GM18951 (cell line): ENCODE results near the gene ITGB3BP.

ENCODE experiments used
- POLR2A ChIP-seq: IDR thresholded peaks from 4 replicates; pipeline ENCODE4 v1.6.1; 2011; ENCODE audit warnings: mild to moderate bottlenecking; ENCODE audit not compliant: insufficient read length, insufficient read depth; ENCODE audit errors: extremely low read depth
- in situ Hi-C: fragments of 300-500 bp; cut with MboI; formaldehyde crosslinking; loops from one replicate; pipeline ENCODE4 v1.12.0; 2022; ENCODE audit warnings: low sequenced_read_pairs, mixed read lengths, inconsistent platforms; ENCODE audit not compliant: unreplicated experiment

ITGB3BP gene

DNA sequence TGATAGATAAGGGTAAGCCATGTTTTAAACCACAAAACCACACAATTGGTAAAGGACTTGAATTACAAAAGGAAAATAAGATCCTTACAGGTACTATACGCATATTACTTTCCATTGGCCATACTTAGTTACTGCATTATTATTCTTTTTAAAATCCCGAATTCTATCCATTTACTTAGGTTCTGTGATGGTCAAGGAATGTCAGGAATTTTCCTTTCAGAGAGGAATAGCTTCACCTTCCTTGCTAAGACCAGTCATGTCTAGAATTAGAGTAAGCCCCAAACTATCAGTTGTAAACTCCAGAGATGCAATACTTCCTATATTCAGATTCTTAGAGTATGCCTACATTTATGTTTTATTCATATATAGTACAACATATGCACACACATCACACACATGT lies 14.0 kb upstream of the ITGB3BP start:
- in situ Hi-C loops, result no loop called here
- no peak for TF ChIP-seq POLR2A

DNA sequence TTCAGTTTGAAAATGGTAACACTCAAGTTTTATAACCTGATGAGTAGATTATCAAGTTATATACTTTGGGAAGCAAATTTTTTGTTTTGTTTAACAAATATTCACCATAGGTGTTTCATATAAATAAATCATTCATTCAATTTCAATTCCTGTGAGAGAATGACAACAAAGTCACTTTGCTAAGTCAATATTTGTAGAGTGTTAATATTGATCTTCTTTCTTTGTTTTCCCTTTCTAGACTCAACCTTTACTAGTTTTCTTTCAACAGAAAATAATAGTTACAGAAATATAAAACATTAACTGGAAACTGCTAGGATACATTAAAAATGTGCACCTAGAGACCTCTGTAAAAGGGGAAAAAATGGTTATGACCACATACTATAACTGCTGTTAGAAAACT lies 11.4 kb upstream of the ITGB3BP start:
- in situ Hi-C loops, result no loop called here
- no peak for TF ChIP-seq POLR2A

DNA sequence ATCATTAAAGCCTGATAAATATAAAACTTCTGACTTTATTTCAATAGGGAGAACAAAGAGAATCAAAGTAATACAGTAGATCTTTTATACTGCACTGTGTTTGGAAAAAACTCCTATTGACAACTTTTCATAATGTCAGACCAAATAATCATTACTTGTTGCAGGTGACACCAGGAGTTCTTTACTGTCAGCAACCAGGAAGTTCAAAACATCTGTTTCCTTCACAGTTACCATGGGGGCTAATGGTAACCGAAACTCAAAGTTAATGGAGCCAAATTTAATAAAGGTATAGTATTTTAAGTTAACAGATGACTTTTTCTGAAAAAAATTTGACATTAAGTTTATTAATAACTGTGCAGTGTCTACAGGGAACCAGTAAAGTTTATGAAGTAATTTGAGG lies 10.9 kb upstream of the ITGB3BP start:
- in situ Hi-C loops, result no loop called here
- TF ChIP-seq POLR2A, result no peak

DNA sequence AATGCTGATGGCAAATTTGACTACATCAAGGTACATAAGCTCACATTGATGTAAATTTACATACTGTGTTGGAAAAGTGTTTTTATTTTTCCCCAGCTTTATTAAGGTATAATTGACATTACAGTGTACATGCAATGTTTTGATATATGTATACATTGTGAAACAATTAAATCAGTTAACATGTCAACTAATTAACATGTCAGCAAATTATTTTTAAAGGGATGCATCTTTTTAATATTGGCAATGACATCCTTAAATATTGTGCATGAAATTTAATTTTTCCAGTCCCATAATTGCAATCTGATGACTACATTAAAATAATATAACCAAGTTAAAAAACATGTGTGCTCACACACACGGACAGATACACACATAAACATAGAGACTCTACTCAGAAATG lies 9.7 kb upstream of the ITGB3BP start:
- in situ Hi-C loops, result no loop called here
- TF ChIP-seq POLR2A, result no peak

DNA sequence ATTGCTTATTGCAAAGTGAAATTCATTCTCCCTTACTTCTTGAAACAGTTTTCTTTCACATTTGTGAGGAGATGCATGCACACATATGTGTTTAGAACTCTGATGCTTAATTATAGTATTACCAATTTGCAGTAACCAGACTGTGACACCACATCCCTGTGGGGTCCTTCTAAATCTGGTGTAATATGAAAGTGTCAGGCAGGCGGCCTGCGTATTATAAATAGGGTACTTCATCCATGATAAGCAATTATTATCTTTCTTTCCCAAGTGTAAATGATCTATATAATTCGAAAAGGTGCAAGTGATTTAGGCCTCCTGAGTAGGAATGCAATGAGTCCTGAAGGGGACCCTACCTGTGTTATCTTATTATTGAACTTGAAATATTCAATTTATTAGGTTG lies 1.2 kb upstream of the ITGB3BP start:
- in situ Hi-C loops, result no loop called here
- TF ChIP-seq POLR2A, result no peak

DNA sequence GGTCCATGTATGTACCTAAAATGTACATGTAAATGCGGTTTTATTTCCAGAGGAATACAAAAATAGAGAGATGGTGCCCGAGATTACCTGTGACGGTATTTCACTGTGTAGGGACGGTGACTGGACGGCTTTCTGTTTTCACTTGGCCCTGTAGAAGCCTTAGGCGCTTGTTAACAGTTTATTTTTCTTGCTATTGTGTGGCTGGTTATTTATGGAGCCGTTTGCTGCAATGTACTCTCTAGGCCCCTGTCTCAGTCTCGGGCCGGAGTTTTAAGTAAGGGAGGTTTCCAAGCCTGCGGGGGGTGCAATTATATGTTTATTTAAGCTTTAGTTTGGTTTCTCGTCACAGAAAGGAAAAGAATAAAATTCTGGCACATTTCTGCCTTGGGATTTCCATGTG lies 713 bp upstream of the ITGB3BP start:
- in situ Hi-C loops, result no loop called here
- TF ChIP-seq POLR2A, result no peak

DNA sequence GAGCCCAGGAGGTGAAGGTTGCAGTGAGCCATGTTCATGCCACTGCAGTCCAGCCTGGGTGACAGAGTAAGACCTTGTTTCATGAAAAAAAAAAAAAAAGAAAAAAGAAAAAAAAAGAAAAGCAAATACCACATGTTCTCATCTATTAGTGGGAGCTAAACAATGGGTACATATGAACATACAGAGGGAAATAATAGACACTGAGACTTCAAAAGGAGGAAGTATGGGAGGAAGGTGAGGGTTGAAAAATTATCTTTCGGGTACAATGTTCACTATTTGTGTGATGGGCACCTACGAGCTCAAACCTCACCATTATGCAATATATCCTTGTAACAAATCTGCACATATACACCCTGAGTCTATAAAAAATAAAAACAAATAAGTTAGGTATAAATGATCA lies 6.4 kb downstream of the ITGB3BP start:
- in situ Hi-C loops, result no loop called here
- no peak for TF ChIP-seq POLR2A

DNA sequence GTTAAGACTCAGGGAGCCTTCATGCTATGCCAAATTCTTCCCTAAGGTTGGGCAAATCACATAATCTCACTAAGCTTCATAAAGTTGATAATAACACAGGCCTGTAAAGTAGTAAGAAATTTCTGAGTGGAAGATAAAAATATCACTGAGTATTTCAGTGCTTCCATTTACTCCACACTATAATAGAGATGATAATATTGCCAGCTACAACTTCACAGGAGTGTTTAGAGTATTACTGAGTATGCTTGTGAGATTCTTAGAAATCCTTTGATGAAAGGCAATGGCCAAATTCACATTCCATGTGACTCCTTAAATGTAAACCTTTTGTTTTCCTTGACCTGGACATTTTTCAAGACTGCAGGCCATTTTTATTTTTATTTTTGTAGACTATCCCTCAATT lies 10.4 kb downstream of the ITGB3BP start:
- in situ Hi-C loops, result no loop called here

DNA sequence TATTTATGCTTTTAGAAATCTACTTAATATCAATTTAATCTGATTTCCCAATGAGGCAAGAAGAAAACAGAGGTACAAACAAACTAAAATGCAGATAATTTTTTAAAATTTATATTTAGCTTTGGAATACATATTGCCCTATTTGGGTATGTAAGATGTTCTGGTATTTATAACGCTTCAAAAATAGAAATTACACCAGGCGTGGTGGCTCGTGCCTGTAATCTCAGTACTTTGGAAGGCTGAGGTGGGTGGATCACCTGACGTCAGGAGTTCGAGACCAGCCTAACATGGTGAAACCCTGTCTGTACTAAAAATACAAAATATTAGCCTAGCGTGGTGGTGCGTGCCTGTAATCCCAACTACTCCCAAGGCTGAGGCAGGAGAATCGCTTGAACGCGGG lies 13.3 kb downstream of the ITGB3BP start:
- TF ChIP-seq POLR2A, result no peak
- in situ Hi-C loops, result no loop called here

More for the DNA sequence above, 10.4 kb downstream of the ITGB3BP start:
- TF ChIP-seq POLR2A, result no peak

DNA sequence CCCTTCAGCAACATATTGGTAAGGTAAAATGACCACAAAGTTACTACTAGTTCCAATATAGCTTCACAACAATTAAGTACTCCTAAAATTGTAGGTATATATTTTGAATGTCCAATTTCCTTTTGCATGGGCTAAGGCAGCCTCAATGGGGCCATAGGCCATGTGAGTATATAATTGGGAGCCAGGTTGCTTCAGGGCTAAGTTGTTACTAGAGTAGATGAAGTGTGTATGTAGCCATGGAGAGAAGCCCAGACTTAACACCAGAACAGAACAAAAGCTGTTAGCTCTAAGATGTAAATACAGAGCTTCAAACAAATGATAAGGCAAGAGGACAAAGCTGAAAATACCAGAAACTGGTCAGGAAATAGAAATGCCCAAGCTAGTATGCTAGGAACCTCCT lies 16.2 kb downstream of the ITGB3BP start:
- in situ Hi-C loops, result no loop called here
- TF ChIP-seq POLR2A, result no peak

DNA sequence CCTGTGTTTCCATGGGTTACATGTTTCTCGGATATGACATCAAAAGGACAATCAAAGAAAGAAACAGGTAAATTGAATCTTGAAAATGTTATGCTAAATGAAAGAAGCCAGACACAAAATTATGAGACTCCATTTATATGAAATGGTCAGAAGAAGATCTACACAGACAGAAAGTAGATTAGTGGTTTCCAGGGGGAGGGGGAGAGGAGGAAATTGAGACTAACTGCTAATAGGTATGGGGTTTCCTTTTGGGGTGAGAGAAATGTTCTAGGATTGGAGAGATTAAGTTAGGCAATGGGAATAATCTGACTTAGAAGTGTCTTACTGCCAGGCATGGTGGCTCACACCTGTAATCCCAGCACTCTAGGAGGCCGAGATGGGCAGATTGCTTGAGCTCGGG lies 21.8 kb downstream of the ITGB3BP start:
- no peak for TF ChIP-seq POLR2A
- in situ Hi-C loops, result no loop called here

DNA sequence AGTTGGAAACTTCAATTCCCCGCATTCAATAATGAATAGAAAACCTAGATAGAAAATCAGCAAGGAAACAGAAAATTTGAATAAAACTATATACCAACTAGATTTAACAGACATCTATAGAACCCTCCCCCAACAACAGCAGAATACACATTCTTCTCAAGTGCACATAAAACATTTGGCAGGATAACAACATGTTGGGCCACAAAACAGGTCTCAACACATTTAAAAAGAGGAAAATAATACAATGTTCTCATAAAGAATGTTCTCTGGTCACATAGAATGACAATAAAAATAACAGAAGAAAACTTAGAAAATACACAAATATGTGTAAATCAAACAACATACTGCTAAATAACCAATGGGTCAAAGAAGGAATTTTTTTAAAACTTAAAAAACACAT lies 24.9 kb downstream of the ITGB3BP start:
- TF ChIP-seq POLR2A, result no peak
- in situ Hi-C loops, result no loop called here

DNA sequence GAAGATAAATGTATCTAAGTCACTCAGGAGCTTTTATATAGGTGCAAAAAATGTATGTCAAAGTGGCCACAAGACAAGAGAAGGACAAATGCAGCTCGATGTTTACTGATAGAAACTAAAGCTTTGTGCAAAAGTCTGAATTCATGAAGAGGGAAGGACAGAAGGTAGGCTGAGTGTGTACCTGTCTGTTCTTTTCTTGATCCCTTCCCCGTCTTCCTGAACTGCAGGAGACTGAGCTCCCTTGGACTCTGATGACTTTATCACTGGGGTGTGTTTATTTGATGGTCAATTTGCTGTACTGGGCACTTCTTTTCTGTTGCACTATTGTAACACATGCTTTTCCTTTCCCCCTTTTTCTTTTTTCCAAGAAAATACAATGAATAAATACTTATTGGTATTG lies 25.4 kb downstream of the ITGB3BP start:
- in situ Hi-C loops, result no loop called here

DNA sequence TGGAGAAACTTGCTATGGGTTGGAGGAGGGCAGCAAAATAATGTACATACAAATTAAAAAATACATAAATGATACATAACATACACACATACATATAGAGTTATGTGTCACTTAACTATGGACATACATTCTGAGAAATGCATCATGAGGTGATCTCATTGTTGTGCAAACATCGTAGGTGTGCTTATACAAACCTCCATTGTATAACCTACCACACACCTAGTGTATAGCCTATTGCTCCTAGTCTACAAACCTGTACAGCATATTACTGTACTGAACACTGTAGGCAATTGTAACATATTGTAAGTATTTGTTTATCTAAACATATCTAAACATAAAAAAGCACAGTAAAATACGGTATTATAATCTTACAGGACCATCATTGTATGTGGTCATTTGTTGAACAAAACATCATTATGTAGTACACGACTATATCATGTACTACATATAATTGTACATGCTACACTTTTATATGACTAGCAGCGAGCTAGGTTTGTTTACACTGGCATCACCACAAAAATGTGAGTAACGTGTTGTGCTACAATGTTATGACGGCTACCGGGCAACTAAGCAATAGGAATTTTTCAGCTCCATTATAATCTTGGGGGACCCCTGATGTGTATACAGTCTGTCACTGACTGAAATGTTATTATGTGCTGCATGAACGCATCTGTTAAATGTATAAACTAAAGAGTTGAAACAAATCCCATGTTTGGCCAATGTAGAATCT lies 35.5 kb downstream of the ITGB3BP start:
- TF ChIP-seq POLR2A, result no peak
- in situ Hi-C loops, result no loop called here

More for the DNA sequence above, 25.4 kb downstream of the ITGB3BP start:
- TF ChIP-seq POLR2A, result no peak

DNA sequence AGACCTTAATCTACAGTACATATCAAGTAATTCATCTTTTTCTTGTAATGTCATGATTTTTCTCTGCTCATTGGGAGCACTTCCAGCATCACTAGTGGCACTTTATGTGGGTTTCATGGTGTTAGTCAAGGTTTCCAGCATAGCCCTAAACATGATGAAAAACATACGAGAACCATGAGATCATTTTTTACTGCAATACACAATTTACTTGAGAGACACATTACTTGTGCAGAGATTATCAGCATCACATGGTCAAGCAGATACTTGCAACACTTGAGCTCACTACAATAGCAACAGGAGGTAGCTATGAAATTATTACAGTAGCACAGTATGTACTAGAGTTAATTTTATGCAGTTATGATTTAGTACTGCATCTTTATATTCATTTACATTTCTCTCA lies 36.4 kb downstream of the ITGB3BP start:
- no peak for TF ChIP-seq POLR2A
- in situ Hi-C loops, result no loop called here

DNA sequence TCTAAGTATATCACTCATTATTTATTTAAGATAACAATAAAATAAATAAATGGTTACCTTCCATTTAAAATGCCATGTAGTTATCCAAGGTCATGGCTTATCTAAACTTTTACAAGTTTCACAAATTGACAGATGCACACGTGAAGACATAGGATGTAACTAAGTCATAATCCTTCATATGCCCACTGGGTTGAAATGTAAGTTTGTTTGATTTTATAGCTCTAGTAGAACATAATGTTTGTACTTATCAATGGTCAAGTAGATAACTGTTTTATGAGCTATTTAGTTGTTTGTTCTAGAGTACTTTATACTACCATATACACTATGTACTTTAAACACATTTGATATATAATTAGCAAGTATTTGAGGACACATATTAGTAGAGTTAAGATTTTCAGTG lies 43.0 kb downstream of the ITGB3BP start:
- TF ChIP-seq POLR2A, result no peak
- in situ Hi-C loops, result no loop called here
